Stomach (tissue), 4 donors: ENCODE results near the gene TMEM88.

ENCODE experiments used
- POLR2A ChIP-seq, 4 donors: fragments of 450-650 bp; IDR thresholded peaks; one replicate each; pipeline ENCODE4 v1.6.1; 2016; ENCODE audit warnings: antibody characterized with exemption in 4 of 4, control low read depth in 2 of 4, mild to moderate bottlenecking in 1 of 4, moderate library complexity in 1 of 4
- POLR2AphosphoS5 ChIP-seq, 3 donors: sonication (generic); formaldehyde crosslinking; IDR thresholded peaks; one replicate each; pipeline ENCODE4 v1.6.1; 2016; ENCODE audit warnings: antibody characterized with exemption in 3 of 3
- TF ChIP-seq, protein P1 (sequence below), 7 experiments: fragments of 450-650 bp in 4 of 7; fragments of 200-600 bp in 3 of 7; sonication (generic) in 3 of 7; IDR thresholded peaks; one replicate each; pipeline ENCODE4 v1.5.1; 2016 to 2019; ENCODE audit warnings: antibody characterized with exemption in 7 of 7, control low read depth in 2 of 7, mild to moderate bottlenecking in 1 of 7

DNA sequence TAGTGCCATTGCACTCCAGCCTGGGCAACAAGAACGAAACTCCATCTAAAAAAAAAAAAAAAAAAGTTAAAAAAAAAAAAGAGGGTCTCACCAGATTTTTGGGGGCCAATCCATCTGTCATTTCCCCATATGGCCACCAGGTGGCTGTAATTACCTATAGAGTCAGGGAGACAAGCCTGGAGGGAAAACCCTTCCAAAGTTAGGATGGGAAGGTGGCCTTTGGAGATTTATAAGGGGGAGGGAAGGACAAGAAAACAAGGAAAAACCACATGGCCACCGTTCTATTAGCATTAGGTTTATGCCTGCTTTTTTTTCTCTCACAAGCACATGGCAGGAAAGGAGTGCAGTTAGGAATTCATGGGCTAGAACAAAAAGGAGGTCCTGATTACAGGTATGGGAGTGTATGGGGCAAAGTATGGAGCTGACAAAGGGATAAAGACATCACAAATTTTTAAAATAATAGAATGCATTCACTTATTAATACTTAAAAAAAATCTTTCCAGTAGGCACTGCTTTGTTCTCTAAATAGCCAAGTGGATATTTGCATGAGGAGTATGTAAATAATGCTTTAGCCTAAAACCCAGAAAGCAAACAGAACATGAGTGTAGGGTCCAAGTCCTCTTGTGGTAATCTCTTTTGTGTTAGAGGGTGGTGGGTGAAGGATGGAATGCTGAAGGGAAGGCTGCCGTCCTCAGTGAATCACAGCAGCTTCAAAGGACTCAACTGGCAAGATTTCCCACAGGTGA is 8.0 kb downstream of the TMEM88 start:
- TF ChIP-seq, protein P1, sequence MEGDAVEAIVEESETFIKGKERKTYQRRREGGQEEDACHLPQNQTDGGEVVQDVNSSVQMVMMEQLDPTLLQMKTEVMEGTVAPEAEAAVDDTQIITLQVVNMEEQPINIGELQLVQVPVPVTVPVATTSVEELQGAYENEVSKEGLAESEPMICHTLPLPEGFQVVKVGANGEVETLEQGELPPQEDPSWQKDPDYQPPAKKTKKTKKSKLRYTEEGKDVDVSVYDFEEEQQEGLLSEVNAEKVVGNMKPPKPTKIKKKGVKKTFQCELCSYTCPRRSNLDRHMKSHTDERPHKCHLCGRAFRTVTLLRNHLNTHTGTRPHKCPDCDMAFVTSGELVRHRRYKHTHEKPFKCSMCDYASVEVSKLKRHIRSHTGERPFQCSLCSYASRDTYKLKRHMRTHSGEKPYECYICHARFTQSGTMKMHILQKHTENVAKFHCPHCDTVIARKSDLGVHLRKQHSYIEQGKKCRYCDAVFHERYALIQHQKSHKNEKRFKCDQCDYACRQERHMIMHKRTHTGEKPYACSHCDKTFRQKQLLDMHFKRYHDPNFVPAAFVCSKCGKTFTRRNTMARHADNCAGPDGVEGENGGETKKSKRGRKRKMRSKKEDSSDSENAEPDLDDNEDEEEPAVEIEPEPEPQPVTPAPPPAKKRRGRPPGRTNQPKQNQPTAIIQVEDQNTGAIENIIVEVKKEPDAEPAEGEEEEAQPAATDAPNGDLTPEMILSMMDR (IDR thresholded peaks at IDR 0.05), result peak in 6 of 7 experiments; percentile 34 to 95 (median 85)
- TF ChIP-seq POLR2AphosphoS5 (IDR thresholded peaks at IDR 0.05) (no peak), POLR2A (IDR thresholded peaks at IDR 0.05) (no peak)
